K562 (cell line): ENCODE data around the gene LTK. TPM values are rescaled to one million over a fixed set of nuclear protein-coding genes. Genes with fewer than 3 reads are reported as not detected.

ENCODE experiments used
- CC2D1A ChIP-seq: fragments of 450-650 bp; IDR thresholded peaks from 2 replicates; pipeline ENCODE4 v1.6.1; 2017; ENCODE audit warnings: mild to moderate bottlenecking
- CTBP1 ChIP-seq: fragments of 450-650 bp; IDR thresholded peaks from 2 replicates; pipeline ENCODE4 v1.6.1; 2016; ENCODE audit warnings: borderline replicate concordance
- FOS ChIP-seq: IDR thresholded peaks from 3 replicates; pipeline ENCODE4 v1.6.1; 2011; ENCODE audit not compliant: insufficient read length; ENCODE audit errors: extremely low read depth
- HLTF ChIP-seq: fragments of 450-650 bp; IDR thresholded peaks from 2 replicates; pipeline ENCODE4 v1.6.1; 2016
- HNRNPH1 ChIP-seq: fragments of 200-400 bp; formaldehyde crosslinking; optimal IDR thresholded peaks from 2 replicates; pipeline ENCODE3; 2017; ENCODE audit warnings: low read depth, mild to moderate bottlenecking, low read length, moderate library complexity
- HNRNPK ChIP-seq: fragments of 200-400 bp; formaldehyde crosslinking; IDR thresholded peaks from one replicate; pipeline ENCODE4 v1.6.1; 2018; ENCODE audit warnings: mild to moderate bottlenecking, low read depth, low read length; ENCODE audit not compliant: poor library complexity, severe bottlenecking
- KHSRP ChIP-seq: fragments of 450-650 bp; IDR thresholded peaks from 2 replicates; pipeline ENCODE4 v1.6.1; 2017
- KLF13 ChIP-seq: fragments of 450-650 bp; IDR thresholded peaks from 2 replicates; pipeline ENCODE4 v1.6.1; 2016; ENCODE audit warnings: missing genetic modification characterization, low read depth, mild to moderate bottlenecking, missing compliant biosample characterization, moderate library complexity, borderline replicate concordance
- MLLT1 ChIP-seq, 2 experiments: fragments of 450-650 bp; IDR thresholded peaks; 2 replicates each; pipeline ENCODE4 v1.6.1; 2016
- MXI1 ChIP-seq: IDR thresholded peaks from 2 replicates; pipeline ENCODE4 v1.6.1; 2011; ENCODE audit warnings: low read depth, mild to moderate bottlenecking, improper control_type of control experiment, low read length
- NFXL1 ChIP-seq: fragments of 450-650 bp; formaldehyde crosslinking; IDR thresholded peaks from 2 replicates; pipeline ENCODE4 v1.4.0; 2021; ENCODE audit warnings: mild to moderate bottlenecking
- NR2F6 ChIP-seq: fragments of 450-650 bp; formaldehyde crosslinking; IDR thresholded peaks from 2 replicates; pipeline ENCODE4 v1.4.0; 2020; ENCODE audit warnings: mild to moderate bottlenecking
- RAD21 ChIP-seq, 2 experiments: fragments of 250-450 bp in 1 of 2; fragments of 450-650 bp in 1 of 2; sonication (Bioruptor Pico) in 1 of 2; formaldehyde crosslinking in 1 of 2; IDR thresholded peaks in 1 of 2; conservative IDR thresholded peaks in 1 of 2; 2 replicates each; pipeline versions ENCODE4 v1.4.0 to v1.8.0; 2020 to 2022; ENCODE audit warnings: mild to moderate bottlenecking in 2 of 2, moderate library complexity in 1 of 2
- SMC3 ChIP-seq: conservative IDR thresholded peaks from 2 replicates; pipeline ENCODE4 v1.6.1; 2011; ENCODE audit warnings: low read depth, low read length, improper control_type of control experiment; ENCODE audit not compliant: insufficient read depth
- SOX6 ChIP-seq: fragments of 450-650 bp; IDR thresholded peaks from 2 replicates; pipeline ENCODE4 v1.6.1; 2014; ENCODE audit warnings: mild to moderate bottlenecking
- TAL1 ChIP-seq: fragments of 450-650 bp; IDR thresholded peaks from 2 replicates; pipeline ENCODE4 v1.6.1; 2016; ENCODE audit warnings: mild to moderate bottlenecking
- TGIF2 ChIP-seq: sonication (generic); formaldehyde crosslinking; IDR thresholded peaks from 2 replicates; pipeline ENCODE4 v1.8.1; 2022; ENCODE audit warnings: mild to moderate bottlenecking, missing genetic modification reagents, moderate library complexity
- XRCC5 ChIP-seq: fragments of 200-400 bp; formaldehyde crosslinking; IDR thresholded peaks from 2 replicates; pipeline ENCODE4 v1.6.1; 2017; ENCODE audit warnings: low read depth, mild to moderate bottlenecking, low read length
- ZNF445 ChIP-seq: fragments of 250-450 bp; sonication (Bioruptor Pico); IDR thresholded peaks from 2 replicates; pipeline ENCODE4 v1.4.0; 2020; ENCODE audit warnings: low read depth, mild to moderate bottlenecking, moderate library complexity
- ZNF512 ChIP-seq: IDR thresholded peaks from 2 replicates; pipeline ENCODE4 v1.6.1; 2016; ENCODE audit warnings: missing genetic modification characterization, missing compliant biosample characterization
- ZNF584 ChIP-seq: fragments of 200-800 bp; sonication (Bioruptor generic); IDR thresholded peaks from 2 replicates; pipeline ENCODE4 v1.6.1; 2016; ENCODE audit warnings: low read depth, mild to moderate bottlenecking, missing genetic modification characterization, missing compliant biosample characterization
- ZNF695 ChIP-seq: fragments of 450-650 bp; formaldehyde crosslinking; IDR thresholded peaks from 2 replicates; pipeline ENCODE4 v1.4.0; 2020; ENCODE audit warnings: mild to moderate bottlenecking, moderate library complexity
- polyA plus RNA-seq, 8 experiments: library from polyadenylated mRNA; depleted of rRNA in 4 of 8; stranded (reverse) in 5 of 8; unstranded in 3 of 8; fragments of >200 nt; fragmentation: Nextera tagmentation in 2 of 8; fragmentation: Illumina TruSeq in 1 of 8; extraction: Ambion mirVana in 2 of 8; extraction: Trizol in 1 of 8; gene quantifications; 2 replicates each; pipeline versions ENCODE4 v1.2.1 to v1.2.3, GENCODE V29; 2011 to 2014; ENCODE audit warnings: inconsistent platforms in 1 of 8, missing spikeins in 1 of 8
- total RNA-seq, 7 experiments: library from RNA; depleted of rRNA in 6 of 7; stranded (reverse); fragments of >200 nt in 6 of 7; fragmentation: Illumina TruSeq in 2 of 7; extraction: Trizol in 2 of 7; gene quantifications; 2 replicates each; pipeline versions ENCODE4 v1.2.1 to v1.2.3, GENCODE V29; 2011 to 2021; ENCODE audit warnings: low replicate concordance in 1 of 7
- TF ChIP-seq, protein P1 (sequence below): fragments of 200-800 bp; sonication (Bioruptor generic); IDR thresholded peaks from 2 replicates; pipeline ENCODE4 v1.6.1; 2017; ENCODE audit warnings: missing genetic modification characterization, missing compliant biosample characterization
- TF ChIP-seq, protein P2 (sequence below): sonication (generic); formaldehyde crosslinking; IDR thresholded peaks from 2 replicates; pipeline ENCODE4 v1.8.0; 2023; ENCODE audit warnings: mild to moderate bottlenecking, missing genetic modification reagents

LTK gene
- total and polyA plus RNA-seq, 9 of the 15 experiments (the other 6 are each of a cell fraction or from before 2014, with no cell fraction given) = 0.25 to 4.4 (median 1.8) TPM

- no peak for TF ChIP-seq TGIF2 (CRISPR knock-in tag)
- TF ChIP-seq SMC3 = peak; percentile 83
- no peak for TF ChIP-seq ZNF512 (tag)
- no peak for TF ChIP-seq TAL1
- TF ChIP-seq NFXL1 (CRISPR knock-in tag) = no peak
- no peak for TF ChIP-seq MLLT1 (IDR thresholded peaks at IDR 0.05)
- TF ChIP-seq KLF13 (tag) = no peak
- TF ChIP-seq KHSRP = no peak
- TF ChIP-seq RAD21 (CRISPR knock-in tag; conservative IDR thresholded peaks at IDR 0.05 in 1 of 2, IDR thresholded peaks at IDR 0.05 in 1 of 2) = peak; percentile 76 to 79
- TF ChIP-seq MXI1 = no peak
- TF ChIP-seq NR2F6 (CRISPR knock-in tag) = no peak
- no peak for TF ChIP-seq HLTF
- 0 out of 2 replicates have a peak, but pooled peaks have one; percentile 13 for TF ChIP-seq SOX6
- no peak for TF ChIP-seq HNRNPK
- TF ChIP-seq, protein P1, sequence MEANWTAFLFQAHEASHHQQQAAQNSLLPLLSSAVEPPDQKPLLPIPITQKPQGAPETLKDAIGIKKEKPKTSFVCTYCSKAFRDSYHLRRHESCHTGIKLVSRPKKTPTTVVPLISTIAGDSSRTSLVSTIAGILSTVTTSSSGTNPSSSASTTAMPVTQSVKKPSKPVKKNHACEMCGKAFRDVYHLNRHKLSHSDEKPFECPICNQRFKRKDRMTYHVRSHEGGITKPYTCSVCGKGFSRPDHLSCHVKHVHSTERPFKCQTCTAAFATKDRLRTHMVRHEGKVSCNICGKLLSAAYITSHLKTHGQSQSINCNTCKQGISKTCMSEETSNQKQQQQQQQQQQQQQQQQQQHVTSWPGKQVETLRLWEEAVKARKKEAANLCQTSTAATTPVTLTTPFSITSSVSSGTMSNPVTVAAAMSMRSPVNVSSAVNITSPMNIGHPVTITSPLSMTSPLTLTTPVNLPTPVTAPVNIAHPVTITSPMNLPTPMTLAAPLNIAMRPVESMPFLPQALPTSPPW = peak; percentile 41
- TF ChIP-seq CTBP1 = peak; percentile 35; the same call in 1 of the 2 replicates
- no peak for TF ChIP-seq HNRNPH1
- no peak for TF ChIP-seq ZNF584 (CRISPR knock-in tag)
- TF ChIP-seq, protein P2, sequence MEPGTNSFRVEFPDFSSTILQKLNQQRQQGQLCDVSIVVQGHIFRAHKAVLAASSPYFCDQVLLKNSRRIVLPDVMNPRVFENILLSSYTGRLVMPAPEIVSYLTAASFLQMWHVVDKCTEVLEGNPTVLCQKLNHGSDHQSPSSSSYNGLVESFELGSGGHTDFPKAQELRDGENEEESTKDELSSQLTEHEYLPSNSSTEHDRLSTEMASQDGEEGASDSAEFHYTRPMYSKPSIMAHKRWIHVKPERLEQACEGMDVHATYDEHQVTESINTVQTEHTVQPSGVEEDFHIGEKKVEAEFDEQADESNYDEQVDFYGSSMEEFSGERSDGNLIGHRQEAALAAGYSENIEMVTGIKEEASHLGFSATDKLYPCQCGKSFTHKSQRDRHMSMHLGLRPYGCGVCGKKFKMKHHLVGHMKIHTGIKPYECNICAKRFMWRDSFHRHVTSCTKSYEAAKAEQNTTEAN (CRISPR knock-in tag) = no peak
- TF ChIP-seq CC2D1A = 0 out of 2 replicates have a peak, but pooled peaks have one; percentile 33
- TF ChIP-seq XRCC5 = 0 out of 2 replicates have a peak, but pooled peaks have one; percentile 72
- no peak for TF ChIP-seq FOS
- no peak for TF ChIP-seq ZNF445
- TF ChIP-seq ZNF695 (CRISPR knock-in tag) = no peak
Measured at GRCh38 chr15:41557673-41558399, 44.2 kb upstream of the LTK start (continued).
